Mesothelial cell of epicardium (in vitro differentiated cells): ENCODE measurements around the gene APLP2. TPM values are rescaled to one million over a fixed set of nuclear protein-coding genes. Genes with fewer than 3 reads are reported as not detected.
"Not testable (repeated sequence)": the region's sequence is repeated elsewhere in the genome, so short reads cannot be mapped to it uniquely, and the experiment has no call there.

Experiments used
- DNase-seq, 2 experiments: peaks; one replicate each; pipeline ENCODE4 v3.0.0; 2021; ENCODE audit warnings: low spot score in 2 of 2; ENCODE audit not compliant: unreplicated experiment in 2 of 2
- H3K27ac Mint-ChIP-seq: 2 replicates; pipeline ENCODE4 v1.8.0; 2021; ENCODE audit warnings: mixed read lengths
- H3K27me3 Mint-ChIP-seq: 2 replicates; pipeline ENCODE4 v1.8.0; 2021; ENCODE audit warnings: low read depth, mixed read lengths
- H3K36me3 Mint-ChIP-seq: 2 replicates; pipeline ENCODE4 v1.8.0; 2021; ENCODE audit warnings: mixed read lengths
- H3K4me1 Mint-ChIP-seq: 2 replicates; pipeline ENCODE4 v1.8.0; 2021; ENCODE audit warnings: mixed read lengths
- H3K4me3 Mint-ChIP-seq: 2 replicates; pipeline ENCODE4 v1.8.0; 2021; ENCODE audit warnings: mild to moderate bottlenecking, moderate library complexity, mixed read lengths
- H3K9me3 Mint-ChIP-seq: 2 replicates; pipeline ENCODE4 v1.8.0; 2021; ENCODE audit warnings: mixed read lengths
- total RNA-seq: library from RNA; stranded (reverse); gene quantifications from 3 replicates; pipeline ENCODE4 v1.2.1, GENCODE V29; 2021
- TF ChIP-seq, protein P1 (sequence below): fragments of 200-600 bp; sonication (generic); IDR thresholded peaks from one replicate; pipeline ENCODE4 v1.5.0; 2021; ENCODE audit warnings: antibody characterized with exemption; ENCODE audit not compliant: unreplicated experiment

The APLP2 gene
- total RNA-seq, 1 donor from 2014 or later, result 240 TPM

DNA sequence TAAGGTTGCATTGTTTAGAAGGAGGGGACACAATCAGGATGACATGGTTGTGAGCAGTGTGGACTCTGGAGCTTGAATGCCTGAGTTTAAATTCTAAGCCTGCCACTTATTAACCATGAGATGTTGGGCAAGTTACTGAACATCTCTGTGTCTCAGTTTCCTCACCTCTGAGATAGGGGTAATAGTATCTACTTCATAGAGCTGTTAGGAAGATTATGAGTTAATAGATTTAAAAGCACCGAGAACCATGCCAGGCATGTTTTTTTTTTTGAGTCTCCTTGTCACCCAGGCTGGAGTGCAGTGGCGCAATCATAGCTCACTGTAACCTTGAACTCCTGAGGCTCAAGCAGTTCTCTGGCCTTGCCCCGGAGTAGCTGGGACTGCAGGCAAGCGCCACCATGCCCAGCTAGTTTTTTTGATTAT is 123.2 kb downstream of the APLP2 start:
- TF ChIP-seq, protein P1, sequence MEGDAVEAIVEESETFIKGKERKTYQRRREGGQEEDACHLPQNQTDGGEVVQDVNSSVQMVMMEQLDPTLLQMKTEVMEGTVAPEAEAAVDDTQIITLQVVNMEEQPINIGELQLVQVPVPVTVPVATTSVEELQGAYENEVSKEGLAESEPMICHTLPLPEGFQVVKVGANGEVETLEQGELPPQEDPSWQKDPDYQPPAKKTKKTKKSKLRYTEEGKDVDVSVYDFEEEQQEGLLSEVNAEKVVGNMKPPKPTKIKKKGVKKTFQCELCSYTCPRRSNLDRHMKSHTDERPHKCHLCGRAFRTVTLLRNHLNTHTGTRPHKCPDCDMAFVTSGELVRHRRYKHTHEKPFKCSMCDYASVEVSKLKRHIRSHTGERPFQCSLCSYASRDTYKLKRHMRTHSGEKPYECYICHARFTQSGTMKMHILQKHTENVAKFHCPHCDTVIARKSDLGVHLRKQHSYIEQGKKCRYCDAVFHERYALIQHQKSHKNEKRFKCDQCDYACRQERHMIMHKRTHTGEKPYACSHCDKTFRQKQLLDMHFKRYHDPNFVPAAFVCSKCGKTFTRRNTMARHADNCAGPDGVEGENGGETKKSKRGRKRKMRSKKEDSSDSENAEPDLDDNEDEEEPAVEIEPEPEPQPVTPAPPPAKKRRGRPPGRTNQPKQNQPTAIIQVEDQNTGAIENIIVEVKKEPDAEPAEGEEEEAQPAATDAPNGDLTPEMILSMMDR, result no peak
- no peak overlapping the region for H3K4me3 Mint-ChIP-seq
- H3K27me3 Mint-ChIP-seq, result no peaks in the 10 kb centered on the region
- no peak overlapping the region for H3K27ac Mint-ChIP-seq
- no peaks in the 10 kb centered on the region for H3K9me3 Mint-ChIP-seq
- no peaks in the 10 kb centered on the region for H3K4me1 Mint-ChIP-seq
- DNase-seq, result no peak
- H3K36me3 Mint-ChIP-seq, result peaks cover 7% of the 10 kb centered on the region

DNA sequence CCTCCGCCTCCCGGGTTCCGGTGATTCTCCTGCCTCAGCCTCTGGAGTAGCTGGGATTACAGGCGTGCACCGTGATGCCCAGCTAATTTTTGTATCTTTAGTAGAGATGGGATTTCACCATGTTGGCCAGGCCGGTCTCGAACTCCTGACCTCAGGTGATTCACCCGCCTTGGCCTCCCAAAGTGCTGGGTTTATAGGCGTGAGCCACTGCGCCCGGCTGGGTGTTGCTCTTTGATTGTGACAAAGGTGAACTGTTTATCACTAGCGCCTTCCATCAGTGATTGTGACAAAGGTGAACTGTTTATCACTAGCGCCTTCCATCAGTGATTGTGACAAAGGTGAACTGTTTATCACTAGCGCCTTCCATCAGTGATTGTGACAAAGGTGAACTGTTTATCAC is 123.9 kb downstream of the APLP2 start:
- not testable (repeated sequence) for H3K27ac Mint-ChIP-seq, H3K36me3 Mint-ChIP-seq, H3K4me1 Mint-ChIP-seq, H3K27me3 Mint-ChIP-seq, H3K9me3 Mint-ChIP-seq, H3K4me3 Mint-ChIP-seq, DNase-seq

Other genes with a start within 250 kb of the APLP2 start
- gene NFRKB, start 174.3 kb upstream of the APLP2 start, total RNA-seq, result 50.4 to 53.6 TPM (median 51.6 TPM) in 3 replicates
- 17.3 to 17.9 TPM (median 17.8 TPM) in 3 replicates for gene PRDM10, start 67.1 kb upstream of the APLP2 start, total RNA-seq
- 39.6 to 42.0 TPM (median 40.8 TPM) in 3 replicates for gene ST14, start 89.9 kb downstream of the APLP2 start, total RNA-seq
- gene ZBTB44, start 245.0 kb downstream of the APLP2 start, total RNA-seq, result 55.3 to 58.8 TPM (median 57.2 TPM) in 3 replicates